SK-N-MC (cell line): ENCODE data around the gene AHR.

ENCODE experiments used
- EZH2 ChIP-seq: fragments of 200-600 bp; sonication (generic); IDR thresholded peaks from one replicate; pipeline ENCODE4 v1.6.1; 2017; ENCODE audit warnings: antibody characterized with exemption
- FOXP2 ChIP-seq: optimal IDR thresholded peaks from 2 replicates; pipeline ENCODE3; 2011; ENCODE audit warnings: mild to moderate bottlenecking, moderate library complexity; ENCODE audit not compliant: insufficient read depth; ENCODE audit errors: extremely low read length, control extremely low read depth
- POLR2AphosphoS5 ChIP-seq: IDR thresholded peaks from 2 replicates; pipeline ENCODE4 v1.6.1; 2012; ENCODE audit warnings: mild to moderate bottlenecking, low read depth, low read length, borderline replicate concordance

GRCh38 chr7:17313194-17313593, 14.7 kb downstream of the AHR start:
- TF ChIP-seq EZH2 (no peak), POLR2AphosphoS5 (no peak), FOXP2 (no peak)
